HG03066 (cell line): ENCODE data around the gene PON3.

Experiments
- ATAC-seq: cut with Tn5 transposase; IDR thresholded peaks from one replicate; pipeline ENCODE4 v1.9.1; 2021; ENCODE audit warnings: low read depth; ENCODE audit not compliant: unreplicated experiment

The PON3 gene

GRCh38 chr7:95396136-95397032 lies at the start of gene PON3:
Gene PON3 (minus strand): TSS chr7:95396375. CDS start chr7:95396350, 25 bp downstream.
- ATAC-seq: no peak

GRCh38 chr7:95444796-95445195 lies 48.6 kb upstream of the PON3 start:
- ATAC-seq: no peak

- ATAC-seq: no peak
These were observed 45.1 kb upstream of the PON3 start for GRCh38 chr7:95441042-95441823.

GRCh38 chr7:95440394-95441038 lies 44.3 kb upstream of the PON3 start:
- no peak for ATAC-seq

GRCh38 chr7:95436407-95436806 lies 40.2 kb upstream of the PON3 start:
- no peak for ATAC-seq

GRCh38 chr7:95435422-95435780 lies 39.2 kb upstream of the PON3 start:
- no peak for ATAC-seq

GRCh38 chr7:95434557-95435421 lies 38.6 kb upstream of the PON3 start, which contains the start of gene PON2:
Gene PON2 (minus strand): TSS chr7:95435028. CDS start chr7:95434951, 77 bp downstream.
- peak; percentile 91 for ATAC-seq

- peak; percentile 12 for ATAC-seq
These were observed 37.9 kb upstream of the PON3 start for GRCh38 chr7:95433952-95434556.

- ATAC-seq: no peak
These were observed 37.0 kb upstream of the PON3 start for GRCh38 chr7:95433129-95433528.

GRCh38 chr7:95432606-95433005 lies 36.4 kb upstream of the PON3 start:
- ATAC-seq: no peak

GRCh38 chr7:95430864-95431263 lies 34.7 kb upstream of the PON3 start:
- ATAC-seq: no peak

- ATAC-seq: no peak
These were observed 33.2 kb upstream of the PON3 start for GRCh38 chr7:95429241-95429990.

GRCh38 chr7:95427914-95428516 lies 31.8 kb upstream of the PON3 start:
- no peak for ATAC-seq

GRCh38 chr7:95427166-95427565 lies 31.0 kb upstream of the PON3 start:
- no peak for ATAC-seq

GRCh38 chr7:95425694-95426093 lies 29.5 kb upstream of the PON3 start:
- no peak for ATAC-seq

- ATAC-seq: no peak
These were observed 28.5 kb upstream of the PON3 start for GRCh38 chr7:95424716-95425115.

- no peak for ATAC-seq
These were observed 25.8 kb upstream of the PON3 start for GRCh38 chr7:95421847-95422444.
